ENCODE results near the gene TBC1D20. TPM values are rescaled to one million over a fixed set of nuclear protein-coding genes. Genes with fewer than 3 reads are reported as not detected.

TBC1D20 gene
- total RNA-seq, 1 donor from 2014 or later, result 14.1 TPM

GRCh38 chr20:402898-403581 is 59.3 kb downstream of the TBC1D20 start:
- Histone ChIP-seq H3K27ac (ENCODE audit: low read depth, low read length) (no peak overlapping the region), H3K4me3 (ENCODE audit: low read length in 3 of 3) (no peak overlapping the region), H3K27me3 (ENCODE audit: control insufficient read depth in 3 of 3, insufficient read depth in 3 of 3, low read length in 3 of 3) (no peaks in the 10 kb centered on the region), H3K9ac (ENCODE audit: low read depth in 1 of 3, low read length in 3 of 3) (no peak overlapping the region), H3K9me3 (ENCODE audit: control insufficient read depth in 3 of 3, low read length in 3 of 3) (peaks cover 0 to 2% (median 0%) of the 10 kb centered on the region in 3 donors), H3K4me1 (ENCODE audit: control insufficient read depth in 3 of 3, insufficient read depth in 3 of 3, low read length in 3 of 3) (peaks cover 6 to 13% (median 8%) of the 10 kb centered on the region in 3 donors), H3K36me3 (ENCODE audit: control insufficient read depth in 3 of 3, insufficient read depth in 3 of 3, low read length in 3 of 3) (no peaks in the 10 kb centered on the region)

GRCh38 chr20:402496-402885 is 59.8 kb downstream of the TBC1D20 start:
- Histone ChIP-seq H3K9ac (ENCODE audit: low read depth in 1 of 3, low read length in 3 of 3) (no peak overlapping the region), H3K27me3 (ENCODE audit: control insufficient read depth in 3 of 3, insufficient read depth in 3 of 3, low read length in 3 of 3) (no peaks in the 10 kb centered on the region), H3K9me3 (ENCODE audit: control insufficient read depth in 3 of 3, low read length in 3 of 3) (peaks cover 0 to 2% (median 0%) of the 10 kb centered on the region in 3 donors), H3K36me3 (ENCODE audit: control insufficient read depth in 3 of 3, insufficient read depth in 3 of 3, low read length in 3 of 3) (peaks cover 0 to 2% (median 0%) of the 10 kb centered on the region in 3 donors), H3K4me1 (ENCODE audit: control insufficient read depth in 3 of 3, insufficient read depth in 3 of 3, low read length in 3 of 3) (peaks cover 6 to 11% (median 7%) of the 10 kb centered on the region in 3 donors), H3K4me3 (ENCODE audit: low read length in 3 of 3) (no peak overlapping the region), H3K27ac (ENCODE audit: low read depth, low read length) (no peak overlapping the region)

GRCh38 chr20:401682-402495 is 60.4 kb downstream of the TBC1D20 start:
- H3K4me3 ChIP-seq (ENCODE audit: low read length in 3 of 3), result no peak overlapping the region
- H3K27ac ChIP-seq (ENCODE audit: low read depth, low read length), result no peak overlapping the region
- peaks cover 0 to 2% (median 0%) of the 10 kb centered on the region in 3 donors for H3K9me3 ChIP-seq (ENCODE audit: control insufficient read depth in 3 of 3, low read length in 3 of 3)
- H3K9ac ChIP-seq (ENCODE audit: low read depth in 1 of 3, low read length in 3 of 3), result no peak overlapping the region
- peaks cover under 1 to 5% (median under 1%) of the 10 kb centered on the region in 3 donors for H3K4me1 ChIP-seq (ENCODE audit: control insufficient read depth in 3 of 3, insufficient read depth in 3 of 3, low read length in 3 of 3)
- H3K36me3 ChIP-seq (ENCODE audit: control insufficient read depth in 3 of 3, insufficient read depth in 3 of 3, low read length in 3 of 3), result peaks cover 0 to 2% (median under 1%) of the 10 kb centered on the region in 3 donors
- H3K27me3 ChIP-seq (ENCODE audit: control insufficient read depth in 3 of 3, insufficient read depth in 3 of 3, low read length in 3 of 3), result no peaks in the 10 kb centered on the region

DNA sequence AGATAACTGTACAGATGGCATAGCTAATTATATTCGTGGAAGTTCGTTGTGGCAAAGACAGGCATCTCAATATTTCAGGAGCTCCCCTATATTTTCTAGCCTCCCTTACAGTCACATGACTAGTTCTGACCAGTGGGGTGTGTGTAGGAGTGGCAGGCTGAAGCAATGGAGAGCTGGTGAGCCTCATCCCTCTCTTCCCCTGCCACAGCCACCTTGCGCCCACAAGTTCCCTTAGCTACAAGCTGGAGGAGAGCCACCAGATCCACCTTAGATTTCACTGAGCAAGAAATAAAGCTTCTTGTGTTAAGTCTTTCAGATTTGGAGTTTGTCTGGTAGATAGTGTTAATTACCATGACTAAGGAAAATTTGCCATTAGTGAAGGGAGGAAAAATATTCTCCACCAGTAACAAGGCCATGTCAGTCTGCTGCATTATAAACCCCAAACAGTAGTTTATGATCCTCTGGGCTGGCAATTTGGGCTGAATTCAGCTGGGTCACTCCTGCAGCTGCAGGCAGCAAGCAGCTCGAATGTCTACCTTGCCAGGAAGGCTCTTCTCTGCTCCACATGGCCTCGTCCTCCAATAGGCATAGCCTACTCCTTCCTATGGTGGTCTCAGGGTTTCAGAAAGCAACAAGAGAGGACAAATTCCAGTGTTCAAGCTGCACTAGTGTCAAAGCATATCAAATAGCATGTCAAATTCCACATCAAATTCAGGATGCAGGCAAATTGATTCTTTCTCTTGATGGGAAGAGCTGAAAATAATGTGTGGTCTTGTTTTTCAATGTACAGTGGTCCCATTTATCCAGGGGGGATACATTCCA is 61.7 kb downstream of the TBC1D20 start:
- peak overlapping the region in 1 of 3 donors; percentile 40 for H3K9ac ChIP-seq (ENCODE audit: low read depth in 1 of 3, low read length in 3 of 3)
- H3K27me3 ChIP-seq (ENCODE audit: control insufficient read depth in 3 of 3, insufficient read depth in 3 of 3, low read length in 3 of 3), result no peaks in the 10 kb centered on the region
- no peak overlapping the region for H3K27ac ChIP-seq (ENCODE audit: low read depth, low read length)
- peaks cover 0 to 2% (median 0%) of the 10 kb centered on the region in 3 donors for H3K9me3 ChIP-seq (ENCODE audit: control insufficient read depth in 3 of 3, low read length in 3 of 3)
- peaks cover 0 to 7% (median 5%) of the 10 kb centered on the region in 3 donors for H3K36me3 ChIP-seq (ENCODE audit: control insufficient read depth in 3 of 3, insufficient read depth in 3 of 3, low read length in 3 of 3)
- H3K4me1 ChIP-seq (ENCODE audit: control insufficient read depth in 3 of 3, insufficient read depth in 3 of 3, low read length in 3 of 3), result peaks cover 0 to 4% (median 0%) of the 10 kb centered on the region in 3 donors
- no peak overlapping the region for H3K4me3 ChIP-seq (ENCODE audit: low read length in 3 of 3)

DNA sequence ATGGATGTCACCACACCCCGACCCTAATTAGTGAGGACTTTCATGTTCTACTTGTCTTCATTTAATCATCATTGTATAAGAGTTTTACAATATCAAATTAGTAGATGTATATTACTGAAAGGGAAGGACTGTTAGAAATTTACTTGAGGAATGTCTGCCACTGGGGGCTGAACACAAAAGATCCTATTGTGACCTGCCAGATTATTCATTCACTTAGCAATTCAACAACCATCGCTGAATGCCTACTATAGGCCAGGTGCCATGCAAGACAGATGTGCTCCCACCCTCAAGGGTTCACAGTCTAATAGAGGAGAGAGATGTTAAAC is 62.2 kb downstream of the TBC1D20 start:
- H3K36me3 ChIP-seq (ENCODE audit: control insufficient read depth in 3 of 3, insufficient read depth in 3 of 3, low read length in 3 of 3), result peaks cover 0 to 7% (median 5%) of the 10 kb centered on the region in 3 donors
- peaks cover 0 to 4% (median 0%) of the 10 kb centered on the region in 3 donors for H3K4me1 ChIP-seq (ENCODE audit: control insufficient read depth in 3 of 3, insufficient read depth in 3 of 3, low read length in 3 of 3)
- no peak overlapping the region for H3K4me3 ChIP-seq (ENCODE audit: low read length in 3 of 3)
- H3K27me3 ChIP-seq (ENCODE audit: control insufficient read depth in 3 of 3, insufficient read depth in 3 of 3, low read length in 3 of 3), result no peaks in the 10 kb centered on the region
- no peak overlapping the region for H3K27ac ChIP-seq (ENCODE audit: low read depth, low read length)
- H3K9ac ChIP-seq (ENCODE audit: low read depth in 1 of 3, low read length in 3 of 3), result no peak overlapping the region
- peaks cover 0 to 2% (median 0%) of the 10 kb centered on the region in 3 donors for H3K9me3 ChIP-seq (ENCODE audit: control insufficient read depth in 3 of 3, low read length in 3 of 3)

GRCh38 chr20:399182-399707 is 63.1 kb downstream of the TBC1D20 start:
- H3K9ac ChIP-seq (ENCODE audit: low read depth in 1 of 3, low read length in 3 of 3), result no peak overlapping the region
- H3K27me3 ChIP-seq (ENCODE audit: control insufficient read depth in 3 of 3, insufficient read depth in 3 of 3, low read length in 3 of 3), result no peaks in the 10 kb centered on the region
- no peak overlapping the region for H3K4me3 ChIP-seq (ENCODE audit: low read length in 3 of 3)
- H3K9me3 ChIP-seq (ENCODE audit: control insufficient read depth in 3 of 3, low read length in 3 of 3), result peaks cover 0 to 2% (median 0%) of the 10 kb centered on the region in 3 donors
- peaks cover 0 to 4% (median 0%) of the 10 kb centered on the region in 3 donors for H3K4me1 ChIP-seq (ENCODE audit: control insufficient read depth in 3 of 3, insufficient read depth in 3 of 3, low read length in 3 of 3)
- no peak overlapping the region for H3K27ac ChIP-seq (ENCODE audit: low read depth, low read length)
- H3K36me3 ChIP-seq (ENCODE audit: control insufficient read depth in 3 of 3, insufficient read depth in 3 of 3, low read length in 3 of 3), result peaks cover 0 to 7% (median 5%) of the 10 kb centered on the region in 3 donors

GRCh38 chr20:397432-398237 is 64.7 kb downstream of the TBC1D20 start:
- Histone ChIP-seq H3K9ac (ENCODE audit: low read depth in 1 of 3, low read length in 3 of 3) (no peak overlapping the region), H3K36me3 (ENCODE audit: control insufficient read depth in 3 of 3, insufficient read depth in 3 of 3, low read length in 3 of 3) (peaks cover 0 to 7% (median 5%) of the 10 kb centered on the region in 3 donors), H3K27me3 (ENCODE audit: control insufficient read depth in 3 of 3, insufficient read depth in 3 of 3, low read length in 3 of 3) (no peaks in the 10 kb centered on the region), H3K27ac (ENCODE audit: low read depth, low read length) (no peak overlapping the region), H3K4me3 (ENCODE audit: low read length in 3 of 3) (no peak overlapping the region), H3K9me3 (ENCODE audit: control insufficient read depth in 3 of 3, low read length in 3 of 3) (no peaks in the 10 kb centered on the region), H3K4me1 (ENCODE audit: control insufficient read depth in 3 of 3, insufficient read depth in 3 of 3, low read length in 3 of 3) (peaks cover 0 to 4% (median 0%) of the 10 kb centered on the region in 3 donors)

DNA sequence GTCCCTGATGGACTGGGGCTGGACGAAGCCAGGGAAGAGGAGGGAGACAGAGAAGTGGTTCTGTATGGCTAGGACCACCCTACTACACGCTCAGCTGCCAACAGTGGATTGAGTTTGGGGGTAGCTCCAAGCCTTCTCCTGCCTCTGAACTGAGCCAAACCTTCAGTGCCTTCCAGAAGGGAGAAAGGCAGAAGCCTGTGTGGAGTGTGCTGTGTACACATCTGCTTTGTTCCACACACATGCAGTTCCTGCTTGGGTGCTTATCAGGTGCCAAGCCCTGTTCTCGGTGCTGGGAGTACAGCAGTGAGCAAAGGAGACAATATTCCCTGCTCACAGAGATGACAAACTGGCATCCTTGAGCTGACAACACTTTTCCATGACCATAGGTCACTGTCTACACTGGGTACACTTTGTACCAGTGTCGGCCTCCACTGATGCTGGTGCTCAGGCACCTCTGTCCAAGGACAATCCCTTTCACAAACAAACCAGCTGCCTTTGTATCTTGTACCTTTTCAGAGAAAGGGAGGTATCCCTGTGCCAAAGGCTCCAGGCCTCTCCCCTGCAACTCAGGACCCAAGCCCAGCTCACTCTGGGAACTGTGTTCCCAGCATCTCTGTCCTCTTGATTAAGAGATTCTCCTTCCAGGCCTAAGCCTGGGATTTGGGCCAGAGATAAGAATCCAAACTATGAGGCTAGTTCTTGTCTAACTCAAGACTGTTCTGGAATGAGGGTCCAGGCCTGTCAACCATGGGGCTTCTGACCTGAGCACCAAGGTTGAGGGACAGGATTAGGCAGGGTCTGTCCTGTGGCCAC is 65.5 kb downstream of the TBC1D20 start:
- Histone ChIP-seq H3K9me3 (ENCODE audit: control insufficient read depth in 3 of 3, low read length in 3 of 3) (no peaks in the 10 kb centered on the region), H3K27me3 (ENCODE audit: control insufficient read depth in 3 of 3, insufficient read depth in 3 of 3, low read length in 3 of 3) (no peaks in the 10 kb centered on the region), H3K27ac (ENCODE audit: low read depth, low read length) (no peak overlapping the region), H3K4me3 (ENCODE audit: low read length in 3 of 3) (no peak overlapping the region), H3K4me1 (ENCODE audit: control insufficient read depth in 3 of 3, insufficient read depth in 3 of 3, low read length in 3 of 3) (peaks cover 0 to 4% (median 0%) of the 10 kb centered on the region in 3 donors), H3K9ac (ENCODE audit: low read depth in 1 of 3, low read length in 3 of 3) (no peak overlapping the region), H3K36me3 (ENCODE audit: control insufficient read depth in 3 of 3, insufficient read depth in 3 of 3, low read length in 3 of 3) (peaks cover 0 to 7% (median 5%) of the 10 kb centered on the region in 3 donors)
